BJ (cell line): ENCODE measurements around the gene UGT1A6. TPM values are rescaled to one million over a fixed set of nuclear protein-coding genes. Genes with fewer than 3 reads are reported as not detected.

Experiments
- CTCF ChIA-PET: fragments of 350-600 bp; formaldehyde crosslinking; extraction: SDS; loops from one replicate; lab custom pipeline; 2021; ENCODE audit warnings: antibody characterized with exemption, inconsistent platforms; lab: Yijun Ruan, JAX
- POLR2A ChIA-PET: fragments of 300-600 bp; sonication (Branson Sonifier 250); formaldehyde crosslinking; extraction: SDS; loops from one replicate; lab custom pipeline; 2021; ENCODE audit warnings: antibody characterized with exemption; lab: Charles Lee
- DNase-seq: peaks from one replicate; pipeline ENCODE4 v3.0.0-alpha.2; 2011; ENCODE audit warnings: low read depth
- H3K27me3 ChIP-seq: 2 replicates; pipeline ENCODE4 v1.6.0; 2011; ENCODE audit warnings: low read length; ENCODE audit not compliant: control insufficient read depth, insufficient read depth
- H3K36me3 ChIP-seq: 2 replicates; pipeline ENCODE4 v1.5.1; 2011; ENCODE audit warnings: low read length; ENCODE audit not compliant: control insufficient read depth, insufficient read depth
- H3K4me3 ChIP-seq: 2 replicates; pipeline ENCODE4 v1.5.1; 2011; ENCODE audit warnings: low read depth, mild to moderate bottlenecking, control low read depth, low read length
- polyA plus RNA-seq: library from polyadenylated mRNA; depleted of rRNA; stranded (reverse); fragments of >200 nt; gene quantifications from 2 replicates; pipeline ENCODE4 v1.2.3, GENCODE V29; 2011
- TF ChIP-seq, protein P1 (sequence below): IDR thresholded peaks from 2 replicates; pipeline ENCODE4 v1.5.1; 2011; ENCODE audit warnings: low read depth, mild to moderate bottlenecking, control low read depth, inconsistent platforms, low read length, moderate library complexity; ENCODE audit not compliant: insufficient read depth

Gene UGT1A6
- polyA plus RNA-seq, 1 experiment = not detected

DNA sequence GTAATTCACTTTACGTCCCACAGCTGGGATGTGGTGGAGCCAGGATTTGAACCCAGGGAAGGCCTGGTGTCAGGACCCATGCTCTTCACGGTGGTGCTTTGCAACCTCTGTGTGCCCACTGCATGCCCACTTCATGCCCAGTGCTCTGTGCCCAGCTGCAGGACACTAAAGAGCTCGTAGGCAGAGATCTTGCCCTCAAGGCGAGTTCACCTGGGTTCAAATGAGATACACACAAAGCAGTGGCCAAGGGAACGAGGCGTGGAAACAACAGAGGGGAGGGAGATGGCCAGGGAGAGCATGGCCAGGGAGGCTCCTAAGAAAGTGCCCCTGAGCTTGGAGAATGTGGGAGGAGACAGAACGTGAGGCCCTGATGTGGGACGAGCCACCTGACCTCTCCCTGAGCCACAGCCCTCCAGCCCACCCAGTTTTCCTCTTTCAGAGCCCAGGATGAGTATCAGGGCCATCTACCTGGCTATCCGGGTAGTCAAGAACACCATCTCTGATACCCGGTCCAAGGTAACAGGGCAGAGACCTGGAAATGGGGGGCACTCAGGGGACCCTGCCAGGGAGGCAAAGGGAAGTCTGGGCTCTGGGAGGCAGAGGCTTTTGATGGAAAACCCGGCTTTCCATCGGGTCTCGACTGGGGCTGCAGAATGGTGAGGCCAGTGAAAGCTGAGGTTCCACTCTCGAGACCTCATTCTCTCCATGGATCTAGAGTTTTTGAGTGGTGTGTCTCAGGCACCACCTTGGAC, 105.8 kb downstream of the UGT1A6 start:
- no peaks in the 10 kb centered on the region for H3K27me3 ChIP-seq
- POLR2A ChIA-PET = no interaction called here
- H3K4me3 ChIP-seq = no peak overlapping the region
- CTCF ChIA-PET = no interaction called here
- DNase-seq = no peak
- no peaks in the 10 kb centered on the region for H3K36me3 ChIP-seq
- TF ChIP-seq, protein P1, sequence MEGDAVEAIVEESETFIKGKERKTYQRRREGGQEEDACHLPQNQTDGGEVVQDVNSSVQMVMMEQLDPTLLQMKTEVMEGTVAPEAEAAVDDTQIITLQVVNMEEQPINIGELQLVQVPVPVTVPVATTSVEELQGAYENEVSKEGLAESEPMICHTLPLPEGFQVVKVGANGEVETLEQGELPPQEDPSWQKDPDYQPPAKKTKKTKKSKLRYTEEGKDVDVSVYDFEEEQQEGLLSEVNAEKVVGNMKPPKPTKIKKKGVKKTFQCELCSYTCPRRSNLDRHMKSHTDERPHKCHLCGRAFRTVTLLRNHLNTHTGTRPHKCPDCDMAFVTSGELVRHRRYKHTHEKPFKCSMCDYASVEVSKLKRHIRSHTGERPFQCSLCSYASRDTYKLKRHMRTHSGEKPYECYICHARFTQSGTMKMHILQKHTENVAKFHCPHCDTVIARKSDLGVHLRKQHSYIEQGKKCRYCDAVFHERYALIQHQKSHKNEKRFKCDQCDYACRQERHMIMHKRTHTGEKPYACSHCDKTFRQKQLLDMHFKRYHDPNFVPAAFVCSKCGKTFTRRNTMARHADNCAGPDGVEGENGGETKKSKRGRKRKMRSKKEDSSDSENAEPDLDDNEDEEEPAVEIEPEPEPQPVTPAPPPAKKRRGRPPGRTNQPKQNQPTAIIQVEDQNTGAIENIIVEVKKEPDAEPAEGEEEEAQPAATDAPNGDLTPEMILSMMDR = no peak

DNA sequence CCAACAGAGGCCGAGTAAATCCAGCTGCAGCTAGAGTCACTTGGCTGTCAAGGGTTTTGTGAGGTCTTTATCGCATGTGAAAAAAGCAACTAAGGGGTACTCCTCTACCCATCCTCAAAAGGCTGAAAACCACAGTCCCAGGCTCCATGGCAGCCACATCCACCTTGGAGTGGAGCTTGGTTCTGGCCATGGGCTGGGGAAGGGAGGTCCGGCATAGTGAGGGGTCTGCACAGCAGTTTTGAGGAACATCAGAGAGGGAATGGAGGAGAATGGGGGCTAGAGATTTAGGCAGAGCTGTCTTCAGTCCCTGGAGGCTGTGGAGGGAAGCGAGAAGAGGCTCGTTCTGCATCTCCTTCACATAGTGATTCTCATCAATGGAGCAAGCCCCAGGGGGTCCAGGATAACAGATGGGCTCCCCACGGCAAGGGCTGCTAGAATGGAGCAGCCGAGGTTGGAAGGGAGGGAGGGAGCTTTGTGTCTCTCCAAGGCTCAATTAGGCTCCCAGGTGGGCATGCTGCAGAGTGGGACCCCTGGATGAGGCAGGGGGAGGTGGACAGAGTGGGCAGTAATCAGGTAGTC, 106.5 kb downstream of the UGT1A6 start:
- no peak for DNase-seq

DNA sequence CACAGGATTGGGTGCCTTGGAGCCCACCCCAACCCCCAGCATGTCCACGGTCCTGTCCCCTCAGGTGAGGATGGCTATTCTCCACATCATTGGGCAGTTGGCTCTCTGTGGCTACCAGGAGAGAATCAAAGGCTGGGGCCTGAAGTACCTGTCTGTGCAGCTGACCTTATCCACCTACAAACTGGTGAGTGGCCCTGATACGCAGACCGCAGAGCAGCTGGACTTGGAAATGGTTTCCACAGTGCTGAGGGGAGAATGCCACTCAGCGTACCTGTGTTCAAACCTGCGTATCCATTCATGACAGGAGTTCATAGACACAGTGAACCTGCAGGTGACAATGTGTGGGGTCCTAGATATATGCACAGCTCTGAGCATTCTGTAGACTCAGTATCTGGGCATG, 107.0 kb downstream of the UGT1A6 start:
- CTCF ChIA-PET = interaction anchor here (1.1 kb wide), 1 partner anchor 13 kb away, joined by 4 read pairs; no protein-coding TSS in a partner anchor
- H3K4me3 ChIP-seq = no peak overlapping the region
- no peaks in the 10 kb centered on the region for H3K27me3 ChIP-seq
- DNase-seq = no peak
- TF ChIP-seq, protein P1 = no peak
- no peaks in the 10 kb centered on the region for H3K36me3 ChIP-seq
- POLR2A ChIA-PET = no interaction called here

More for the DNA sequence above, 106.5 kb downstream of the UGT1A6 start:
- POLR2A ChIA-PET = no interaction called here
- H3K4me3 ChIP-seq = no peak overlapping the region
- H3K36me3 ChIP-seq = no peaks in the 10 kb centered on the region
- TF ChIP-seq, protein P1 = no peak
- CTCF ChIA-PET = interaction anchor here (1.1 kb wide), 1 partner anchor 13 kb away, joined by 4 read pairs; no protein-coding TSS in a partner anchor
- no peaks in the 10 kb centered on the region for H3K27me3 ChIP-seq

DNA sequence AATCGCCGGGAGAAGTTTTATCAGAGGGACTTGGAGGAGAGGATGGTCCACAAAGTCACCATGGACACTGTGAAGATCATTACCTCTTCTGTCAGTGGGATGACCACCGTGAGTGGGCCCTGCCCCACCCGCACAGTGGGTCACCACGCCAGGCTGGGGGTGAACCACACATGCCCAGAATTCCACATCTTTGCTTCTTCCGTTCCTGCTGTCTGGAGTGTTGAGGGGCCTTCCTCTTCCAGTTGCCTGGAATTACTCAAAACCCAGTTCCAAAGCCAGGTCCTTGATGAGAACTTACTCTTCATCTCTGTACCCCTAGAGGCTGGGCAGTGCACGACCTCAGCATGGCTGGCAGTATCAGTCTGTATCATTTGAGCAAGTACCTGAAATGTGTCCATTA, 107.5 kb downstream of the UGT1A6 start:
- ChIA-PET POLR2A (no interaction called here), CTCF (no interaction called here)
- TF ChIP-seq, protein P1 = no peak
- Histone ChIP-seq H3K27me3 (no peaks in the 10 kb centered on the region), H3K4me3 (no peak overlapping the region), H3K36me3 (no peaks in the 10 kb centered on the region)
- DNase-seq = no peak

DNA sequence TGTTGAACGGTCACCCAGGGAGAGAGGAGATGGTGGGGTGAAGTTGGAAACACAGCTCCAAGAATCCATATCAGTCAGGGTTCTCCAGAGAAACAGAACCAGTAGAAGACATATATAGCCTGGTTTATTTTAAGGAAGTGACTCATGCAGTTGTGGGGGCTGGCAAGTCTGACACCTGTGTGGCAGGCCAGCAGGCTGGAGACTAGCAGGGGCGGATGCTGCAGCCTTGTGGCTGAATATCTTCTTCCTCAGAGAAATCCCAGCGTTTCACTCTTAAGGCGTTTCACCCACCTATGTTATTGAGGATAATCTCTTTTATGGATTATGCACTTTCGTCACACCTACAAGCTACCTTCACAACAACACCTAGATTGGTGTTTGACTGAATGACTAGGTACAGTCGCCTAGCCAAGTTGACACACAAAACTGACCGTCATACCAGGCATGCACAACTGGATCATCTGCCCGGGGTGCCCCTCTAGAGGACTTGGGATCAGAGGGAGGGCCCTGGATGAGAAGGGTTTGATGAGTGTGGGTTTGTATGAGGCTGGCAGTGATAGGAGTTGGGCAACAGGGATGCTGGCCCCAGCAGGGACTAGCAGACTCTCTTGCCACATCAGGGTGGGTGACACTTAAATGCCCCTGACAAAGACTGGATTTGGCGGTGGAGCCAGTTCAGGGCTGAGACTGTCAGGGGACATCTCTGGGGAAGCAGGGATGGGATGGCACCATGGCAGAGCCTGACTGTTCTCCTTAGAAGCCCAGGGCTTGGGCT, 108.9 kb downstream of the UGT1A6 start:
- DNase-seq = no peak
- no peaks in the 10 kb centered on the region for H3K36me3 ChIP-seq
- ChIA-PET CTCF (no interaction called here), POLR2A (no interaction called here)
- no peaks in the 10 kb centered on the region for H3K27me3 ChIP-seq
- H3K4me3 ChIP-seq = no peak overlapping the region
- TF ChIP-seq, protein P1 = no peak
